Stomach (tissue), 9 donors: Measurements from ENCODE around the gene ESYT3. TPM values are rescaled to one million over a fixed set of nuclear protein-coding genes. Genes with fewer than 3 reads are reported as not detected.

Experiments
- DNase-seq, 2 donors: peaks; one replicate each; pipeline versions ENCODE4 v3.0.0 to v3.0.0-alpha.2; 2013 to 2019
- H3K27ac ChIP-seq, 5 donors: fragments of 200-600 bp in 4 of 5; sonication (generic) in 4 of 5; one replicate each; pipeline ENCODE4 v1.5.1; 2013 to 2019; ENCODE audit warnings: mild to moderate bottlenecking in 1 of 5, moderate library complexity in 1 of 5
- H3K27me3 ChIP-seq, 3 donors: fragments of 200-600 bp; sonication (generic); one replicate each; pipeline ENCODE4 v1.5.1; 2017 to 2019; ENCODE audit warnings: mixed run types in 1 of 3
- H3K36me3 ChIP-seq, 4 donors: fragments of 200-600 bp; sonication (generic); 1 replicate in 3 of 4; 2 replicates in 1 of 4; pipeline ENCODE4 v1.5.1; 2016 to 2019
- H3K4me1 ChIP-seq, 4 donors: fragments of 200-600 bp; sonication (generic); one replicate each; pipeline ENCODE4 v1.5.1; 2016 to 2019
- H3K4me3 ChIP-seq, 4 donors: fragments of 200-600 bp; sonication (generic) in 3 of 4; one replicate each; pipeline ENCODE4 v1.5.1; 2016 to 2019; ENCODE audit warnings: mild to moderate bottlenecking in 1 of 4
- H3K9me3 ChIP-seq, 4 donors: fragments of 200-600 bp; sonication (generic); one replicate each; pipeline ENCODE4 v1.5.1; 2016 to 2019
- EP300 ChIP-seq: sonication (generic); formaldehyde crosslinking; IDR thresholded peaks from one replicate; pipeline ENCODE4 v1.6.1; 2017; ENCODE audit warnings: antibody characterized with exemption
- POLR2A ChIP-seq, 4 donors: fragments of 450-650 bp; IDR thresholded peaks; one replicate each; pipeline ENCODE4 v1.6.1; 2016; ENCODE audit warnings: antibody characterized with exemption in 4 of 4, control low read depth in 2 of 4, mild to moderate bottlenecking in 1 of 4, moderate library complexity in 1 of 4
- POLR2AphosphoS5 ChIP-seq, 3 donors: sonication (generic); formaldehyde crosslinking; IDR thresholded peaks; one replicate each; pipeline ENCODE4 v1.6.1; 2016; ENCODE audit warnings: antibody characterized with exemption in 3 of 3
- WGBS, 5 donors: extraction: QIAGEN DNeasy Blood & Tissue Kit in 3 of 5; methylation state at CpG; one replicate each; pipeline versions ENCODE4 v1.1.5 to v1.1.7; 2013 to 2018; 5-methylcytosine and 5-hydroxymethylcytosine counted together
- intact Hi-C: fragments of 100-400 bp; cut with DNase I; formaldehyde crosslinking; loops from one replicate; pipeline ENCODE4 v1.15.1; 2023; ENCODE audit warnings: low total_unique reads
- polyA plus RNA-seq, 3 donors: library from polyadenylated mRNA; stranded (reverse); fragments of 200-250 nt; gene quantifications; one replicate each; pipeline ENCODE4 v1.2.3, GENCODE V29; 2013
- total RNA-seq, 5 donors: library from RNA; depleted of rRNA; stranded (reverse); fragments of >200 nt; gene quantifications; one replicate each; pipeline versions ENCODE4 v1.1.0 to v1.2.3, GENCODE V29; 2014 to 2016
- TF ChIP-seq, protein P1 (sequence below), 7 experiments: fragments of 450-650 bp in 4 of 7; fragments of 200-600 bp in 3 of 7; sonication (generic) in 3 of 7; IDR thresholded peaks; one replicate each; pipeline ENCODE4 v1.5.1; 2016 to 2019; ENCODE audit warnings: antibody characterized with exemption in 7 of 7, control low read depth in 2 of 7, mild to moderate bottlenecking in 1 of 7
- donor health status: healthy with polysubstance abuse.
- donor health status: Bipolar disorder and iron deficiency.
- donor health status: healthy.

The ESYT3 gene
- total and polyA plus RNA-seq, 8 donors: 0.44 to 7.1 (median 2.8) TPM; not detected in 1

- WGBS, 5 donors: 66 to 89% (median 76%) methylated on average over 6 of the region's 6 CpGs
- H3K4me1 ChIP-seq: no peaks in the 10 kb centered on the region
- H3K9me3 ChIP-seq: no peaks in the 10 kb centered on the region
- no peak for DNase-seq
- no peaks in the 10 kb centered on the region for H3K36me3 ChIP-seq
- no peak for TF ChIP-seq POLR2AphosphoS5 (IDR thresholded peaks at IDR 0.05)
- TF ChIP-seq, protein P1, sequence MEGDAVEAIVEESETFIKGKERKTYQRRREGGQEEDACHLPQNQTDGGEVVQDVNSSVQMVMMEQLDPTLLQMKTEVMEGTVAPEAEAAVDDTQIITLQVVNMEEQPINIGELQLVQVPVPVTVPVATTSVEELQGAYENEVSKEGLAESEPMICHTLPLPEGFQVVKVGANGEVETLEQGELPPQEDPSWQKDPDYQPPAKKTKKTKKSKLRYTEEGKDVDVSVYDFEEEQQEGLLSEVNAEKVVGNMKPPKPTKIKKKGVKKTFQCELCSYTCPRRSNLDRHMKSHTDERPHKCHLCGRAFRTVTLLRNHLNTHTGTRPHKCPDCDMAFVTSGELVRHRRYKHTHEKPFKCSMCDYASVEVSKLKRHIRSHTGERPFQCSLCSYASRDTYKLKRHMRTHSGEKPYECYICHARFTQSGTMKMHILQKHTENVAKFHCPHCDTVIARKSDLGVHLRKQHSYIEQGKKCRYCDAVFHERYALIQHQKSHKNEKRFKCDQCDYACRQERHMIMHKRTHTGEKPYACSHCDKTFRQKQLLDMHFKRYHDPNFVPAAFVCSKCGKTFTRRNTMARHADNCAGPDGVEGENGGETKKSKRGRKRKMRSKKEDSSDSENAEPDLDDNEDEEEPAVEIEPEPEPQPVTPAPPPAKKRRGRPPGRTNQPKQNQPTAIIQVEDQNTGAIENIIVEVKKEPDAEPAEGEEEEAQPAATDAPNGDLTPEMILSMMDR (IDR thresholded peaks at IDR 0.05): no peak
- TF ChIP-seq EP300: no peak
- TF ChIP-seq POLR2A (IDR thresholded peaks at IDR 0.05): no peak
- no peaks in the 10 kb centered on the region for H3K27me3 ChIP-seq
- intact Hi-C loops: no loop called here
- H3K4me3 ChIP-seq: no peak overlapping the region
- no peak overlapping the region for H3K27ac ChIP-seq
Observed at GRCh38 chr3:138468451-138468850, 34.0 kb downstream of the ESYT3 start.

- H3K36me3 ChIP-seq: no peaks in the 10 kb centered on the region
- H3K27ac ChIP-seq: peak overlapping the region in 1 of 5 donors; percentile 72
- H3K9me3 ChIP-seq: no peaks in the 10 kb centered on the region
- TF ChIP-seq, protein P1 (IDR thresholded peaks at IDR 0.05): no peak
- no peak for TF ChIP-seq POLR2AphosphoS5 (IDR thresholded peaks at IDR 0.05)
- TF ChIP-seq POLR2A (IDR thresholded peaks at IDR 0.05): no peak
- no peak for TF ChIP-seq EP300
- H3K4me3 ChIP-seq: no peak overlapping the region
- WGBS, 5 donors: 72 to 100% (median 86%) methylated on average over 1 to 2 of the region's 2 CpGs
- H3K4me1 ChIP-seq: no peaks in the 10 kb centered on the region
- intact Hi-C loops: no loop called here
- DNase-seq: no peak
- no peaks in the 10 kb centered on the region for H3K27me3 ChIP-seq
Observed at GRCh38 chr3:138468886-138469285, 34.5 kb downstream of the ESYT3 start.

GRCh38 chr3:138469874-138470273 lies 35.5 kb downstream of the ESYT3 start:
- Histone ChIP-seq H3K27ac (peak overlapping the region in 1 of 5 donors; percentile 72), H3K27me3 (no peaks in the 10 kb centered on the region), H3K36me3 (no peaks in the 10 kb centered on the region), H3K4me1 (no peaks in the 10 kb centered on the region), H3K9me3 (no peaks in the 10 kb centered on the region), H3K4me3 (no peak overlapping the region)
- TF ChIP-seq, protein P1 (IDR thresholded peaks at IDR 0.05): no peak
- TF ChIP-seq POLR2A (IDR thresholded peaks at IDR 0.05) (no peak), EP300 (no peak), POLR2AphosphoS5 (IDR thresholded peaks at IDR 0.05) (no peak)
- 87 to 95% (median 93%) methylated on average over 6 of the region's 6 CpGs for WGBS, 5 donors
- intact Hi-C loops: no loop called here
- DNase-seq: no peak

- DNase-seq: peak in 1 of 2 donors; percentile 79
- no peaks in the 10 kb centered on the region for H3K36me3 ChIP-seq
- no peaks in the 10 kb centered on the region for H3K9me3 ChIP-seq
- intact Hi-C loops: no loop called here
- no peaks in the 10 kb centered on the region for H3K27me3 ChIP-seq
- peak overlapping the region in 1 of 5 donors; percentile 72 for H3K27ac ChIP-seq
- 86 to 94% (median 90%) methylated on average over 2 to 3 of the region's 3 CpGs for WGBS, 5 donors
- TF ChIP-seq, protein P1 (IDR thresholded peaks at IDR 0.05): no peak
- no peak for TF ChIP-seq POLR2A (IDR thresholded peaks at IDR 0.05)
- TF ChIP-seq POLR2AphosphoS5 (IDR thresholded peaks at IDR 0.05): peak; percentile 22 to 78 (median 53)
- peak; percentile 53 for TF ChIP-seq EP300
- no peaks in the 10 kb centered on the region for H3K4me1 ChIP-seq
- no peak overlapping the region for H3K4me3 ChIP-seq
Observed at GRCh38 chr3:138470687-138471086, 36.3 kb downstream of the ESYT3 start.
